Fibroblast of skin of right quadriceps (primary cell): Measurements from ENCODE around the gene GLRB.
A peak's percentile ranks its signal among the peaks of the same experiment; 100 is the strongest.
"Not testable (repeated sequence)": the region's sequence is repeated elsewhere in the genome, so short reads cannot be mapped to it uniquely, and the experiment has no call there.

Experiments
- DNase-seq: peaks from one replicate; pipeline ENCODE4 v3.0.0-alpha.2; 2013

GLRB gene

DNA sequence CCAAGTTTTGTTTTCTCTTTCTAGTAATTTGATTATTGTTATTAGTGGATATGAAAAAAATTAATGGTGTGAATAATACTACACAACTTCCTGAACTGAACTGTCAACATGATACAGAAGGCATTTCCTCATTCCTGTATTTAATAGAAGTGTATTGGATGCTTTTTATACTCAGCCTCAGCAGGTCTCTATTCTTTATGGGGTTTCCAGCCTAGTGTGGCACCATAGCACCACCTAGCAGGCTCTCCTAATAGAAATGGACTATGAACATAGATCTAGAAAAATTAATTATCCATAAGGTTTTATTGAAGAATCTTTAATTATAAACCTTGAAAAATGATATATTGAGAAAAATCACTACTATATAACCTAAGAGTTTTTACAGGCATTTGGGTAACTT, 52.4 kb downstream of the GLRB start:
- DNase-seq, result peak; percentile 57

DNA sequence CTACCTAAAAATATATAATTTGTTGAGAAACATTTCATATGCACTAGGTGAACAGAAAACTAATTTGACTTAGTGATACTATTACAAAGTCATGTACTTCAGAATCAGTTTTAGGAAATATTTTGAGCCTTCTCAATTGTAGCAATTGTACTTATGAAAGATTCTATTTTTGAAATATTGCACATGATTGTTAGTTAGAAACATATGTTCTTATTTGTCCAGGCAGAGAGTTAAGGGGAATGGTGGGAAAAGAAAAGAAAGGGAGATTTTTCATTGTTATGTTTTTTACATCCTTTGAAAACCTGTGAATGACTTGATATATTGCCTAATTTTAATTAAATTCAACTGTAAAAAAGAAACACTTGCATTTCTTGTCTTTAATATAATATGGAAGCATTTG, 66.0 kb downstream of the GLRB start:
- DNase-seq, result no peak

DNA sequence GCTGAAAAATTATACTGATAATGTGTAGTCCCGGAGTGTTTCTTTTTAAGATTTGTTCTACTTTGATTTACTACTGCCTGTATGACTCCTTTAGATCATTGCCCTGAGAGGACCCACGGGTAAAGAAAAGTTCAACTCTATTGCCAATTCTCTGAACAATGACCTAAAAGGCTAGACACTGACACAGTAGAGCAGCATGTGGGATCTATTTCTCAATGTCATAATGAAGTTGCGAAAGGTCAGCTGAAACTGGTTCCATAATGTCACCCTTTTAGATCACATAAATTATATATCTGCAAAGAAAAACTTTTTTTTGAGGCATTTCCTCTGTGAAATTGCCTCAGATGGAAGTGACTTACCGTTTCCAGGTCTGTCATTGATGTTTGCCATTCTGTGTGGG, 67.4 kb downstream of the GLRB start:
- peak; percentile 9 for DNase-seq

DNA sequence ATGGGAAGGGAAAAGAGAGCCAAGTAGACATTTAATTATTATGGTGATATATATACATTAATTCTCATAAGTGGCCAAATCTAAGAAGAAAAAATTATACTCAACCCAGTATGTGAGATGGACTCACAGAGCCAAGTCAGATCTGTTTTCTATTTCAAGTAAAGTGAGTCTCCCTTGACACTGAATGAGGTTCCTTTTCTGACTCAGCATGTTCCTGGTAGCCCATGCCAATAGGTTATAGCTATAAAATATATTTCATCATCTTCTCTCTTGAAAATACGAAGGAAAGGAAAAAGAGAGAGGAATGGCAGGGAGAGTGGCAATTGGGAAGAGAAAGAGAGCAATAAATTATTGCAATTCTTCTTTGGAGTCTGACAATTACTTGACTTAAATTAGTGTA, 75.8 kb downstream of the GLRB start:
- DNase-seq, result peak; percentile 35

DNA sequence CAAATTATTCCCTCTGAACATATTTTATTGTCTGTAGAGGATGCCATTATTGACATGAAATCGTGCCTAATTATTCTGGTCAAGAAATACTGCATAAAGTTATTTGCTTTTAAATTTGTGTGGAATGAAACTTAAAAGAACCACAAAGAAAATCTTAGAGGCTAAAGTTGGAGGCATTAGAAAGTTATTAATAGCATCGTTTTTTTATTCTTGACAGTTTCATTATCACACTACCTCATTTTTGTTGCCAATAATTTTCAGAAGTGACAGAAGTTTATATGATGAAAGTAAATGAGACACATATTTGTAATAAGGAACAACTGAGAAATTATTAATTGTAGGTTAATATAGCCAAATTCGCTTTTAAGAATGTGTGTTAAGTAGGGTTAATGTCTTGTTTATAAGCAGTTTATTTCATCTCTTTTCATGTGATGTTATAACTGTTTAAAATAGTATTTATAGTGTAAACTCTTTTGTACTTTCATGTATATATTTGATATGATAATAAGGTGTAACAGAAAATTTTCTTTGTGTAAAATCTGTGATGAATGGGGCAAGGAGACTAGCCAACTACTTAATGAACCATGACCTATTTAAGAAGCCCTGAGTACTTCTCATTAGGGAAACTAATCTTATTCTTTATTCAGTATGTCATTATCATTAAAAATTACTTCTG, 90.1 kb downstream of the GLRB start:
- DNase-seq, result no peak

DNA sequence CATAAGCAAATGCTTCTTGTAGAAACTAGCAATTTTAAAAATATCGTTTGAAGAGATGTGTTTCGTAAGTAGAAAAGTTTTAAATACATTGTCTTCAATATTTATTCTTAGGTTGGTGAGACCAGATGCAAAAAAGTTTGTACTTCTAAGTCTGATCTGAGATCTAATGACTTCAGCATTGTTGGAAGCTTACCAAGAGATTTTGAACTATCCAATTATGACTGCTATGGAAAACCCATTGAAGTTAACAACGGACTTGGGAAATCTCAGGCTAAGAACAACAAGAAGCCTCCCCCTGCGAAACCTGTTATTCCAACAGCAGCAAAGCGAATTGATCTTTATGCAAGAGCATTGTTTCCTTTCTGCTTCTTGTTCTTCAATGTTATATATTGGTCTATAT, 94.4 kb downstream of the GLRB start:
- peak; percentile 12 for DNase-seq

DNA sequence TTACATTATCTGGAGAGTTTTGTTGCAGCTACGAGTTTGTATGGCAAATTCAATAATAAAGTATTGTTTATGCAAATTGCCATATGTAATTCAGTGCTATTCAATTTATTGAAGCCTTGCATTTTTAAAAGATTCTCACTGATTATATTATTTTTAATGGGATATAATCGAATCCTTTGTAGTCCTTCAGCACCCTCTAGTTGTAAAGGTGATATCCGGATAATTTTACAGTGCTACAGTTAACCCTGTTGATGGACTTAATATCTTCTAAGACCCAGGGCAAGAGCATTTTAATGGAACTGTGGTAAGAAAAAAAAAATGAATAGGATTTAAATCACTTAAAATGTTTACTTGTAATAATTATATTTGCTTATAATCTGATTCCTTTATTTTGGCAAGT, 96.1 kb downstream of the GLRB start:
- peak; percentile 6 for DNase-seq

DNA sequence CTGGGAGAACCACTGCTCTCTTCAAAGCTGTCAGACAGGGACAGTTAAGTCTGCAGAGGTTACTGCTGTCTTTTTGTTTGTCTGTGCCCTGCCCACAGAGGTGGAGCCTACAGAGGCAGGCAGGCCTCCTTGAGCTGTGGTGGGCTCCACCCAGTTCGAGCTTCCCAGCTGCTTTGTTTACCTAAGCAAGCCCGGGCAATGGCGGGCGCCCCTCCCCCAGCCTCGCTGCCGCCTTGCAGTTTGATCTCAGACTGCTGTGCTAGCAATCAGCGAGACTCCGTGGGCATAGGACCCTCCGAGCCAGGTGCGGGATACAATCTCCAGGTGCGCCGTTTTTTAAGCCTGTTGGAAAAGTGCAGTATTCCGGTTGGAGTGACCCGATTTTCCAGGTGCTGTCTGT, 104.3 kb downstream of the GLRB start:
- not testable (repeated sequence) for DNase-seq

DNA sequence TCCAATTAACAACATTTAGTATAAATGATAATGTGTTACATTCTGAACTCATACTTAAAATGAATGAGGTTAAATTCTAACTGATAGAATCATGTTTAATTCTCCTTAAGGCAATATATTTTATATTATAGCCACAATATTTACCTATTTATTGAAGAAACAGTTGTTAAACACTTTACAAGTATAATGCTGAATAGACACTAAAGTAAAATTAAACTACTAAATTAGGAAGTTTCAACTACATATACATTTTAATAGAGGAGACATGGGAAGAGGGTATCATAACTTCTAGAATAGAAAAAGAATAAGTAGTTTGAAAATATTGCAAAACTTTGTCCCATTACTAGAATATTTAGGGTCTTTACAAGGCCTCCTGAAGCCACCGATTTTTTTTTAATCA, 108.3 kb downstream of the GLRB start:
- DNase-seq, result no peak

DNA sequence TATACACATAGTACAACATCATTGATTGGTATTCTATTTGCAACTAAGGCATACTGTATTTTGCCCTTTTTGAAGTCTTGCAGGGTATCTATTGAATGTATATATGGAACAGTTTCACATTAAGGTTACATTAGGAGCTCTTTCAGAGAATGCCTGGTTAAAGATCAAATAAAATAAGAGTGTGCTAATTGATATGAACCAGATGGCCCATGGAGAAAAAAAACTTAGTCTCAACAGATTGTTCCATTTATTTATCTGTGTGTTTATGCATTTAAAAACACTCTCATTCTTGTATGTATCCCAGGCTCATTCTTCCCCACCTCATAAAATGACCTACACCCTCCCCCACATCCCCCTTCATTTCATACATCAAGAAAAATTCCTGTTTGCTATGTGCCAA, 109.4 kb downstream of the GLRB start:
- DNase-seq, result no peak

DNA sequence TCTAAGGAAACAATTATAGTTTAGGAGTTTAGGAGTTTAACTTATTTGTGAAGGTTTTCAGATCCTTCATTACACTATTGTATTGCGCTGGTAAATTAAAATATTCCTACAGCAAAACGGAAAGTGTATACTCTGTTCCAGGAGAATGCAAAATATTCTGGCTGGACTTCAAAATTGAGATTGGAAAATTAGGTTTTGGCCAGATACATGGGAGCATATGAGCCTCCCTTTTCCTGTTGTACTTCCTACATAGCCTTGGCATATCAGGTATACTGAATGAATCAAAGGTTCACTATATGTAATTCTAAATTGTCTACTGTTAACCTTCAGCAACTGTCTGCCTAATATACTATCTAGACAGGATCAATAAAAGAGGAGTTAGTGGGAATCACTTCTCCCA, 119.4 kb downstream of the GLRB start:
- DNase-seq, result no peak

DNA sequence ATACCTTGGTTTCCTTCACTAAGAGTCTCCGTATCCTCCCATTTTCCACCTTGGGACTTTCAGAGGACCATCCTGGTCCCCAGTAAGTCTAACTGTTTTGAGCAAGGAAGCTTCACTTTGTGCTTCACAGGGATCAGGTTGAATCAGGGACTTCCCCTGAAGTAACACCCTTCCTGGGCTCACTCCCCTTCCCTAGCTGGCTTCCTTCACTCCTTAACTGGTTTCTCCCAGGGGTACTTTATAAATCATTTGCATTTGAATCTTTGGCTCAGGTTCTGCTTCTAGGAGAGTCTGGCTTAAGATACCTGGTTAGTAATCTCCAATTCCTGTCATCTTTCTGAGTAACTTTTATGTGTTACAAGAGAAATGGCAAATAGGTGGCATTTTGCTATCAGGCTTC, 120.1 kb downstream of the GLRB start:
- no peak for DNase-seq

DNA sequence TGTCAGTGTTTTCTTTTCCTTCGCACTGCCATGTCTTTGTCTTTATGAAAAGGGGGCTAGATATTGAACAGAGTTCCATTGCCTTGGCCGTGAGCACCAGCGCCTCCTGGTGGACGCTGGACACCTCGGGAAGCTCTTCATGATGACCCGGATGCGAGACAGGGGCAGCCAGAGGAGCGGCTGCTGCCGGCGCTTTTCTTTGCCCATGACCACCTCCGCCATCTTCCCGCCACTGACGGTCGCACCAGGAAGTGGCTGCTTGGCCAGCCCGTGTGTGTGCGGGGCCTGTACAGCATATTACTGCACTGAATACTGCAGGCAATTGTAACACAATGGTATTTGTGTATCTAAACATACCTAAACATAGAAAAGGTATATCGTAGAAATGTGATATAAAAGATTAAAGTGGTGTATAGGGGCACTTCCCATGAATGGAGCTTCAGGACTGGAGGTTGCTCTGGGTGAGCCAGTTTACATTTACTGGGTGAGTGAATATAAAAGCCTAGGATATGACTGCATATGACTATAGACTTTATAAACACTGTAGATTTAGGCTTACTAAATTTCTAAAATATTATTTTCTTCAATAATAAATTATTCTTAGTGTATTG, 128.8 kb downstream of the GLRB start:
- no peak for DNase-seq

DNA sequence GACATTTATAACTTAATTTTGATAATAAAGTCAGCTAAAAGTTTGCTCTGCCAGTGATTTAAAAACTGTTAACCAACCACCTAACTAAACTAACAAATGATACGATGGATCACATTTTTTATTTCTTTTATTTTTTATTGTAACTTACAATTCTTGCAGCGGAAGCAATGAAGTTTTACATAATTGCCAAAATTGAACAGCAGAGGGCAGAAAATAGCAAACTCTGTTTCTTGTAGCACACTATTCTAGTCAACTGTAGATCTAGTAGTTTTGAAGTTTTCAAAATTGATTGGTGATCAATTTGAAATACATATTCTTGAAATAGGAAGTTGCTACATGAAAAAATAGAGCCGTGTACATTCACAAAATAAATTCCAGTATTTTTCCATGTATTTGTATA, 141.8 kb downstream of the GLRB start:
- no peak for DNase-seq

DNA sequence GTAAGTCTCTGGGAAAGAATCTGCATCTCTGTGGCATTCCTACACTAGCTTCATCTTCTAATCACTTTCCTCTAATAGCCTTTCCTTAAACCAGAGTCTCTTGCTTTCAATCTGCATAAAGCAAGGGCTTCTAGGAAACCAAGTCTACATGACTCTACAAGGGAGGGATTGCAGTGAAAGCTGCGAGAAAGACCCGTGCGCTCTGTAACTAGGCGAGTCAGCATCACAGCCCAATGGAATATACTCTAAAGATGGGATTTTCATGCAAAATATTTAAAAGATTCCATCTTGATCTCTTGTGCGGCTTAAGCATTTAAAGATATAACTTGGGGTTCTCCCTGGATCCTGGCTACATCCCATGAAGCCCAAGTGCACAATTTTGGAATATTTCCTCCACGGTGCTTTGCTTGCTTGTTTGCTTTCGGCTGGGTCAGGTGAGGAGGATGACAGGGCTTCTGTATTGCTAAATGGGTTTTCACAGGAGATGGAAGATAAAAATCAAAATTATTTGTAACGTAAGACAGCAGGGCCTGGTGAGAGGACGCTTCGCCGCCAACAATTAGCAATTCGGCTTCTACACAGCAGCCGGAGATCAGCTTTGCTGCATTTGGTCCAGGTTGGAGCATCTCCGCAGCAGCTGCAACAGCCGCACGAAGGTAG, 143.9 kb downstream of the GLRB start:
- no peak for DNase-seq

DNA sequence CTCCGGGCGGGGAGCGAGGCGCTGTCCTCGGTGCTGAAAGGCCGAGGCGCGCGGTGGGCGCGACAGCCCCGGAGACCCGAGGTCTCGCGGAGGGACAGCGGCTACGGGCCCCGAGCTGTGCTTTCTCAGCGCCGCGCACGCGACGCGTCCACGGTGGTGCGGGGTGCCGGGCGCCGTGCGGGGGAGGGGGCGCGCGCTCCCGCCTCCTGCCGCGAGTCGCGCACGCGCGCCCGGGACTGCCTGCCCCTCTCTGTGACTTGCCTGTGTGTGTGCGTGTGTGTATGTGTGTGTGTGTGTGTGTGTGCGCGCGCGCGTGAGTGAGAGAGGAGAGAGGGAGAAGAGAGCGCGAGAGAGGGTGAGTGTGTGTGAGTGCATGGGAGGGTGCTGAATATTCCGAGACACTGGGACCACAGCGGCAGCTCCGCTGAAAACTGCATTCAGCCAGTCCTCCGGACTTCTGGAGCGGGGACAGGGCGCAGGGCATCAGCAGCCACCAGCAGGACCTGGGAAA, 144.5 kb downstream of the GLRB start, which contains the start of gene GRIA2:
Gene GRIA2, plus strand, starts transcription at position 358 of the 511 bp plus-strand sequence. CDS start 315 bp downstream, outside the sequence.
- DNase-seq, result peak; percentile 62

DNA sequence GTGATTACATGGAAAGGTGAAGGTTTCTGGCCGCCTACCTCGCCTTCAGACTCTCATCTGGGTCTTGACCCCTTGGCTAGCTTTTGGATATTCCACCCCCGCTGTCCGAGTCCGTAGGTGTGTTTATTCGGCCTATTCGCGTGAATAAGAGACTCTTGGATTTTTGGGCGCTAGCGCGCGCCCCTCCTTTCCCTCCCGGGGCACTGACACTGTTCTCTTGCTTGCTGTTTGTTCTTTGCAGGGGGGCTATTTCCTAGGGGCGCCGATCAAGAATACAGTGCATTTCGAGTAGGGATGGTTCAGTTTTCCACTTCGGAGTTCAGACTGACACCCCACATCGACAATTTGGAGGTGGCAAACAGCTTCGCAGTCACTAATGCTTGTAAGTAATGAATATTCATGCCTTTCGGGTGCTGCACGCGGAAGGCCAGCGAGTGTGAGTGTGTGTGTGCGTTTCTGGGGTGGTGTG, 145.5 kb downstream of the GLRB start:
- no peak for DNase-seq
